A549 (cell line): ENCODE results near the gene PARP8. TPM values are rescaled to one million over a fixed set of nuclear protein-coding genes. Genes with fewer than 3 reads are reported as not detected.

Source experiments
- ATAC-seq, 2 experiments: fragments of 200-7000 bp in 1 of 2; fragments of >200 bp in 1 of 2; cut with Nextera tagmentation in 1 of 2; cut with Tn5 transposase in 1 of 2; 3 replicates each; pipeline versions ENCODE4 v1.8.0 to v1.9.1; 2018 to 2020; ENCODE audit warnings: mild to moderate bottlenecking in 1 of 2, moderate library complexity in 1 of 2
- CTCF ChIA-PET: fragments of 300-600 bp; sonication (Branson Sonifier 250); formaldehyde crosslinking; extraction: SDS; loops from one replicate; lab custom pipeline; 2021; ENCODE audit warnings: antibody characterized with exemption, inconsistent platforms; lab: Yijun Ruan, JAX
- POLR2A ChIA-PET: fragments of 350-600 bp; formaldehyde crosslinking; extraction: SDS; loops from one replicate; lab custom pipeline; 2021; ENCODE audit warnings: antibody characterized with exemption, inconsistent platforms; lab: Yijun Ruan, JAX
- DNase-seq, 2 experiments: peaks; one replicate each; pipeline versions ENCODE4 v3.0.0 to v3.0.0-alpha.2; 2011 to 2016; ENCODE audit warnings: low read depth in 1 of 2, low spot score in 1 of 2
- FAIRE-seq: peaks from 2 replicates; lab custom pipeline; 2011; peaks lifted over from hg19 to GRCh38; lab: Jason Lieb, UNC
- H3K27ac ChIP-seq, 2 experiments: fragments of >200 bp; sonication (Bioruptor Twin); formaldehyde crosslinking; 3 replicates each; pipeline ENCODE4 v1.5.1; 2016 to 2017
- H3K4me1 ChIP-seq: fragments of >200 bp; sonication (Bioruptor Twin); formaldehyde crosslinking; 3 replicates; pipeline ENCODE4 v1.6.1; 2016
- H3K4me2 ChIP-seq: fragments of >200 bp; sonication (Bioruptor Twin); formaldehyde crosslinking; 3 replicates; pipeline ENCODE4 v1.6.1; 2016
- H3K4me3 ChIP-seq: fragments of >200 bp; sonication (Bioruptor Twin); formaldehyde crosslinking; 3 replicates; pipeline ENCODE4 v1.5.1; 2016
- H3K9me3 ChIP-seq: fragments of >200 bp; sonication (Bioruptor Twin); formaldehyde crosslinking; 3 replicates; pipeline ENCODE4 v1.6.1; 2016
- CHD2 ChIP-seq: fragments of 150-350 bp; IDR thresholded peaks from 2 replicates; pipeline ENCODE4 v1.6.1; 2014; ENCODE audit warnings: low read length; ENCODE audit not compliant: partially characterized antibody
- CHD4 ChIP-seq: fragments of 200-600 bp; sonication (generic); IDR thresholded peaks from 2 replicates; pipeline ENCODE4 v1.6.1; 2016; ENCODE audit warnings: antibody characterized with exemption, mild to moderate bottlenecking, borderline replicate concordance
- EP300 ChIP-seq, 2 experiments: fragments of >200 bp; sonication (Bioruptor Twin); formaldehyde crosslinking; IDR thresholded peaks; 2 replicates in 1 of 2; 3 replicates in 1 of 2; pipeline ENCODE4 v1.6.1; 2016 to 2017
- FOSL2 ChIP-seq, 2 experiments: fragments of 450-650 bp in 1 of 2; fragments of >200 bp in 1 of 2; sonication (Bioruptor Twin) in 1 of 2; formaldehyde crosslinking; IDR thresholded peaks; 2 replicates each; pipeline versions ENCODE4 v1.5.0 to v1.6.1; 2016 to 2020; ENCODE audit warnings: mild to moderate bottlenecking in 1 of 2, moderate library complexity in 1 of 2
- HOXA7 ChIP-seq: fragments of 250-450 bp; sonication (Bioruptor Pico); IDR thresholded peaks from 2 replicates; pipeline ENCODE4 v1.5.0; 2020; ENCODE audit warnings: mild to moderate bottlenecking, moderate library complexity
- JUN ChIP-seq, 2 experiments: fragments of >200 bp; sonication (Bioruptor Twin); formaldehyde crosslinking; IDR thresholded peaks; 2 replicates in 1 of 2; 3 replicates in 1 of 2; pipeline ENCODE4 v1.6.1; 2016 to 2017
- KDM1A ChIP-seq: fragments of 200-600 bp; sonication (generic); IDR thresholded peaks from 2 replicates; pipeline ENCODE4 v1.6.1; 2016; ENCODE audit warnings: low read depth, mild to moderate bottlenecking
- MAZ ChIP-seq: fragments of 150-350 bp; IDR thresholded peaks from 2 replicates; pipeline ENCODE4 v1.6.1; 2014; ENCODE audit warnings: antibody characterized with exemption, low read depth, low read length, borderline replicate concordance
- POLR2A ChIP-seq: IDR thresholded peaks from 2 replicates; pipeline ENCODE4 v1.6.1; 2012; ENCODE audit warnings: mild to moderate bottlenecking, low read length
- RFX5 ChIP-seq: fragments of 450-650 bp; IDR thresholded peaks from 2 replicates; pipeline ENCODE4 v1.7.1; 2014; ENCODE audit warnings: antibody characterized with exemption, mild to moderate bottlenecking, moderate library complexity
- TP53 ChIP-seq: fragments of 250-450 bp; sonication (Bioruptor Pico); IDR thresholded peaks from 2 replicates; pipeline ENCODE4 v1.5.0; 2021; ENCODE audit warnings: mild to moderate bottlenecking, moderate library complexity
- ZNF302 ChIP-seq: fragments of 250-450 bp; sonication (Bioruptor Pico); IDR thresholded peaks from 2 replicates; pipeline ENCODE4 v1.9.0; 2021; ENCODE audit warnings: inconsistent platforms, mild to moderate bottlenecking, moderate library complexity
- WGBS: methylation state at CpG from one replicate; pipeline ENCODE4 v1.1.6; 2017; ENCODE audit errors: missing lambda C conversion rate; 5-methylcytosine and 5-hydroxymethylcytosine counted together
- polyA plus RNA-seq, 4 experiments: library from polyadenylated mRNA; depleted of rRNA in 3 of 4; stranded (reverse); fragments of >200 nt; fragmentation: RNase III in 1 of 4; extraction: RNeasy Plus Mini Kit Qiagen cat#74134 plus additional on column Dnase treatment in 1 of 4; gene quantifications; 2 replicates in 3 of 4; 3 replicates in 1 of 4; pipeline ENCODE4 v1.2.3, GENCODE V29; 2011 to 2017
- TF ChIP-seq, protein P1 (sequence below): IDR thresholded peaks from 2 replicates; pipeline ENCODE4 v1.6.1; 2012; ENCODE audit warnings: low read depth, borderline replicate concordance
- TF ChIP-seq, protein P2 (sequence below): fragments of 150-350 bp; IDR thresholded peaks from 2 replicates; pipeline ENCODE4 v1.6.1; 2014; ENCODE audit warnings: low read depth, mild to moderate bottlenecking, low read length
- TF ChIP-seq, protein P3 (sequence below): IDR thresholded peaks from 2 replicates; pipeline ENCODE4 v1.6.1; 2012
- TF ChIP-seq, protein P4 (sequence below): IDR thresholded peaks from 2 replicates; pipeline ENCODE4 v1.6.1; 2012
- TF ChIP-seq, protein P5 (sequence below): fragments of >200 bp; sonication (Bioruptor Twin); formaldehyde crosslinking; IDR thresholded peaks from 3 replicates; pipeline ENCODE4 v1.6.1; 2016

PARP8 gene
- polyA plus RNA-seq, 2 of the 4 experiments (the other 2 are of a cell fraction) = 0.01 to 0.48 TPM

DNA sequence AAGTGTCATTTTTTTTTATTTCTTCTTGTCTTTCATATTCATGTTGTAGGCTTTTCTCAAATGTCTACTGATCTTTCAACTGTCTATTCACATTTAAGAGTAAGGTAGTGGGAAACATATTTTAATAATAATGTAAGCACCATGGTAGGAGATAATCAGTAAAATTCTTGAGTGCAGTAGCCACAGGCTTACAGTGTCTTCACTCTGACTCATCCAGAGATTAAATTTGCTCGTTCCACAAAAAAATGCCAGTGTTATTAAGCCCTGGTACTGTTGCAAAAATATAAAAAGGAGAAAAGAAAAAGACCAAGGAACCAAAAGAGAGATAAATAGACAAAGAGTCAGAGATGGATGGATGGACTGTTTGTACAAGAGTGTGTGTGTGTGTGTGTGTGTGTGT, 43.0 kb downstream of the PARP8 start:
- TF ChIP-seq POLR2A = no peak
- TF ChIP-seq JUN (IDR thresholded peaks at IDR 0.05) = no peak
- TF ChIP-seq FOSL2 (IDR thresholded peaks at IDR 0.05) = no peak
- no peak for TF ChIP-seq FOSL2 (CRISPR knock-in tag; IDR thresholded peaks at IDR 0.05)
- ATAC-seq = no peak
- no peak for FAIRE-seq
- Histone ChIP-seq H3K27ac (no peak overlapping the region), H3K4me1 (no peaks in the 10 kb centered on the region), H3K4me3 (no peak overlapping the region), H3K9me3 (no peaks in the 10 kb centered on the region), H3K4me2 (no peak overlapping the region)
- POLR2A ChIA-PET = no interaction called here
- no peak for DNase-seq
- CTCF ChIA-PET = no interaction called here
- 0% methylated on average over 1 of the region's 1 CpG for WGBS

DNA sequence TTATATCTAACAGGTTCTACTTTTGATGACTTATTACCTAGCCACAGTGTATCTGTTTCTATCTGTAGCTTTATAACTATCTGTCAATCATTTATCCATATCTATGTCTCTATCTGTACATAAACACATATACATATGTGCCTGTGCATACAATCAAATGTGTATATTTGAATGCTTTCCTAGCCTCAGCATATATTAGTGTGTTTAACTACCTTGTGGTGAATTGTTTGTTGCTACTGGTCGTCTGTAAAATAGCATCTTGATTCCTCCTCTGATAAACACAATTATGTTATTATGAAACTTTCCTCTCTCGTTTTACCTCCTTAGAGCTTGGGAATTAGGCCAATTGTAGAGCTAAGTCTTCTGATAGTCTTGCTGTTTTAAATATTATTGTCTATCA, 44.4 kb downstream of the PARP8 start:
- CTCF ChIA-PET = no interaction called here
- POLR2A ChIA-PET = no interaction called here
- WGBS = 0% methylated on average over 2 of the region's 2 CpGs
- DNase-seq = no peak
- no peak for FAIRE-seq
- Histone ChIP-seq H3K27ac (no peak overlapping the region), H3K4me1 (no peaks in the 10 kb centered on the region), H3K9me3 (no peaks in the 10 kb centered on the region), H3K4me2 (no peak overlapping the region), H3K4me3 (no peak overlapping the region)
- ATAC-seq = no peak
- no peak for TF ChIP-seq CHD4
- TF ChIP-seq, protein P1, sequence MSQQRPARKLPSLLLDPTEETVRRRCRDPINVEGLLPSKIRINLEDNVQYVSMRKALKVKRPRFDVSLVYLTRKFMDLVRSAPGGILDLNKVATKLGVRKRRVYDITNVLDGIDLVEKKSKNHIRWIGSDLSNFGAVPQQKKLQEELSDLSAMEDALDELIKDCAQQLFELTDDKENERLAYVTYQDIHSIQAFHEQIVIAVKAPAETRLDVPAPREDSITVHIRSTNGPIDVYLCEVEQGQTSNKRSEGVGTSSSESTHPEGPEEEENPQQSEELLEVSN = no peak
- no peak for TF ChIP-seq EP300 (IDR thresholded peaks at IDR 0.05)

DNA sequence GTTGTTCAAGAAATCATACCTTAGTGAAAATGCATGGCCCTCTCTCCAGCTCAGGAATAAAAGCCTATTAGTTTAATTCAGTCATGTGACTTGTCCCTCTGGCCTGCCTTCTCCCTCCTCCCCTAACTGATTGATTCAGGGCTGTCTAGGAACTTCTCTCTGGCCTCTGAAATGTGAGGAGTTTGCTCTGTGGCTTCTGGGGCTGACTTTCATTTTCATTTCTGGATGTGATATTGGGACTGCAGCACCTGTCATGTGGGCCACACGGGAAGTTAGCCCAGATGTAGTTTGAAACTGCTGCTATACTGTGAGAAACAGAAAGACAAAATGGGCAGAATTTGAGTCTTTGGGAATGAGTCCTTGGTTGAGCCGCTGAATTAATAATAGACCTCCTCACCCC, 44.8 kb downstream of the PARP8 start:
- ChIA-PET POLR2A (no interaction called here), CTCF (no interaction called here)
- Histone ChIP-seq H3K4me3 (no peak overlapping the region), H3K4me1 (no peaks in the 10 kb centered on the region), H3K27ac (no peak overlapping the region), H3K4me2 (no peak overlapping the region), H3K9me3 (no peaks in the 10 kb centered on the region)
- 0% methylated on average over 2 of the region's 2 CpGs for WGBS
- no peak for TF ChIP-seq RFX5
- no peak for TF ChIP-seq HOXA7 (CRISPR knock-in tag)
- no peak for TF ChIP-seq CHD4
- FAIRE-seq = no peak
- no peak for ATAC-seq
- DNase-seq = no peak

DNA sequence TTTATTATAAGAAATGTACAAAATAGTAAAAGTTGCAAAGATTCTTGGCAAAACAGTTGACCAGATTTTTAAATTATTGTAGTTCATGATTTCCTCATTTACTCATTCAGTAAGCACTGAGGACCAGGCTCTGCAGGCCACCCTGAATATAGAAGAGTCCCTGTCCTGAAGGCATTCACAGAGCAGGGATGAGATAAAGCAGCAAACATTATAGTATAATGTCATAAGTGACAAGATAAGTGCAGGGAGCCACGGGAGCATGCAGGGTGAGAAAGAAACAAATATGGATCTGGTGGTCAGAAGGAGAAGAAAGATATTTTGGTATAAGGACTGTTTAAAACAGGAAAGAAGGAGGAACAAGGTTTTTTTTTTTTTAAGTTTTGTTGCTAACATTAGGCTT, 46.0 kb downstream of the PARP8 start:
- Histone ChIP-seq H3K27ac (no peak overlapping the region), H3K4me2 (no peak overlapping the region), H3K4me3 (no peak overlapping the region), H3K9me3 (no peaks in the 10 kb centered on the region), H3K4me1 (no peaks in the 10 kb centered on the region)
- TF ChIP-seq, protein P2, sequence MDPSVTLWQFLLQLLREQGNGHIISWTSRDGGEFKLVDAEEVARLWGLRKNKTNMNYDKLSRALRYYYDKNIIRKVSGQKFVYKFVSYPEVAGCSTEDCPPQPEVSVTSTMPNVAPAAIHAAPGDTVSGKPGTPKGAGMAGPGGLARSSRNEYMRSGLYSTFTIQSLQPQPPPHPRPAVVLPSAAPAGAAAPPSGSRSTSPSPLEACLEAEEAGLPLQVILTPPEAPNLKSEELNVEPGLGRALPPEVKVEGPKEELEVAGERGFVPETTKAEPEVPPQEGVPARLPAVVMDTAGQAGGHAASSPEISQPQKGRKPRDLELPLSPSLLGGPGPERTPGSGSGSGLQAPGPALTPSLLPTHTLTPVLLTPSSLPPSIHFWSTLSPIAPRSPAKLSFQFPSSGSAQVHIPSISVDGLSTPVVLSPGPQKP = no peak
- no peak for TF ChIP-seq MAZ
- TF ChIP-seq ZNF302 (CRISPR knock-in tag) = no peak
- TF ChIP-seq, protein P3, sequence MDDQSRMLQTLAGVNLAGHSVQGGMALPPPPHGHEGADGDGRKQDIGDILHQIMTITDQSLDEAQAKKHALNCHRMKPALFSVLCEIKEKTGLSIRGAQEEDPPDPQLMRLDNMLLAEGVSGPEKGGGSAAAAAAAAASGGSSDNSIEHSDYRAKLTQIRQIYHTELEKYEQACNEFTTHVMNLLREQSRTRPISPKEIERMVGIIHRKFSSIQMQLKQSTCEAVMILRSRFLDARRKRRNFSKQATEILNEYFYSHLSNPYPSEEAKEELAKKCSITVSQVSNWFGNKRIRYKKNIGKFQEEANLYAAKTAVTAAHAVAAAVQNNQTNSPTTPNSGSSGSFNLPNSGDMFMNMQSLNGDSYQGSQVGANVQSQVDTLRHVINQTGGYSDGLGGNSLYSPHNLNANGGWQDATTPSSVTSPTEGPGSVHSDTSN = no peak
- TF ChIP-seq, protein P4, sequence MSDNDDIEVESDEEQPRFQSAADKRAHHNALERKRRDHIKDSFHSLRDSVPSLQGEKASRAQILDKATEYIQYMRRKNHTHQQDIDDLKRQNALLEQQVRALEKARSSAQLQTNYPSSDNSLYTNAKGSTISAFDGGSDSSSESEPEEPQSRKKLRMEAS = no peak
- no peak for TF ChIP-seq KDM1A
- TF ChIP-seq, protein P5, sequence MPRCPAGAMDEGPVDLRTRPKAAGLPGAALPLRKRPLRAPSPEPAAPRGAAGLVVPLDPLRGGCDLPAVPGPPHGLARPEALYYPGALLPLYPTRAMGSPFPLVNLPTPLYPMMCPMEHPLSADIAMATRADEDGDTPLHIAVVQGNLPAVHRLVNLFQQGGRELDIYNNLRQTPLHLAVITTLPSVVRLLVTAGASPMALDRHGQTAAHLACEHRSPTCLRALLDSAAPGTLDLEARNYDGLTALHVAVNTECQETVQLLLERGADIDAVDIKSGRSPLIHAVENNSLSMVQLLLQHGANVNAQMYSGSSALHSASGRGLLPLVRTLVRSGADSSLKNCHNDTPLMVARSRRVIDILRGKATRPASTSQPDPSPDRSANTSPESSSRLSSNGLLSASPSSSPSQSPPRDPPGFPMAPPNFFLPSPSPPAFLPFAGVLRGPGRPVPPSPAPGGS = no peak
- no peak for TF ChIP-seq CHD2
- no peak for TF ChIP-seq FOSL2 (IDR thresholded peaks at IDR 0.05)
- TF ChIP-seq FOSL2 (CRISPR knock-in tag; IDR thresholded peaks at IDR 0.05) = no peak
- TF ChIP-seq TP53 (CRISPR knock-in tag) = no peak
- CTCF ChIA-PET = no interaction called here
- POLR2A ChIA-PET = no interaction called here
- DNase-seq = no peak
- WGBS = 0% methylated on average over 1 of the region's 1 CpG
- no peak for ATAC-seq
- FAIRE-seq = no peak
